K562 (cell line): ENCODE measurements around the gene APC2. TPM values are rescaled to one million over a fixed set of nuclear protein-coding genes. Genes with fewer than 3 reads are reported as not detected.
A peak's percentile ranks its signal among the peaks of the same experiment; 100 is the strongest.

Source experiments
- ARID3A ChIP-seq: IDR thresholded peaks from 2 replicates; pipeline ENCODE4 v1.6.1; 2012; ENCODE audit warnings: low read depth, low read length, improper control_type of control experiment, borderline replicate concordance
- BRD4 ChIP-seq: fragments of 200-600 bp; sonication (generic); IDR thresholded peaks from 2 replicates; pipeline ENCODE4 v1.6.1; 2017; ENCODE audit warnings: inconsistent platforms
- CEBPG ChIP-seq, 3 experiments: fragments of 200-800 bp in 1 of 3; sonication (Bioruptor generic) in 1 of 3; sonication (generic) in 1 of 3; formaldehyde crosslinking in 1 of 3; IDR thresholded peaks in 2 of 3; conservative IDR thresholded peaks in 1 of 3; 2 replicates each; pipeline versions ENCODE4 v1.6.1 to v1.8.0; 2016 to 2022; ENCODE audit warnings: missing compliant biosample characterization in 2 of 3, missing genetic modification characterization in 2 of 3, mild to moderate bottlenecking in 1 of 3, missing genetic modification reagents in 1 of 3
- CEBPZ ChIP-seq: fragments of 150-350 bp; IDR thresholded peaks from 2 replicates; pipeline ENCODE4 v1.6.1; 2014; ENCODE audit warnings: low read depth, mild to moderate bottlenecking, low read length, borderline replicate concordance
- COPS2 ChIP-seq: fragments of 450-650 bp; conservative IDR thresholded peaks from 2 replicates; pipeline ENCODE4 v1.6.1; 2016; ENCODE audit warnings: mild to moderate bottlenecking, moderate library complexity
- DEAF1 ChIP-seq: fragments of 450-650 bp; formaldehyde crosslinking; IDR thresholded peaks from 2 replicates; pipeline ENCODE4 v1.4.0; 2020; ENCODE audit warnings: mild to moderate bottlenecking, moderate library complexity
- ELF1 ChIP-seq: fragments of 200-800 bp; sonication (Bioruptor generic); IDR thresholded peaks from 2 replicates; pipeline ENCODE4 v1.6.1; 2016; ENCODE audit warnings: missing genetic modification characterization, missing compliant biosample characterization
- MXD1 ChIP-seq: fragments of 250-450 bp; sonication (Bioruptor Pico); IDR thresholded peaks from 2 replicates; pipeline ENCODE4 v1.8.0; 2021; ENCODE audit warnings: borderline replicate concordance, mild to moderate bottlenecking, moderate library complexity; ENCODE audit not compliant: poor library complexity, severe bottlenecking
- NEUROD1 ChIP-seq: fragments of 150-350 bp; IDR thresholded peaks from 2 replicates; pipeline ENCODE4 v1.6.1; 2014; ENCODE audit warnings: borderline replicate concordance, low read length, low read depth; ENCODE audit not compliant: partially characterized antibody
- POLR2A ChIP-seq: fragments of 450-650 bp; conservative IDR thresholded peaks from 2 replicates; pipeline ENCODE4 v1.6.1; 2016
- RBM25 ChIP-seq: fragments of 200-400 bp; formaldehyde crosslinking; IDR thresholded peaks from 2 replicates; pipeline ENCODE4 v1.6.1; 2018; ENCODE audit warnings: low read length, low read depth, moderate library complexity; ENCODE audit not compliant: severe bottlenecking
- RFX1 ChIP-seq: fragments of 450-650 bp; IDR thresholded peaks from 2 replicates; pipeline ENCODE4 v1.6.1; 2016; ENCODE audit warnings: mild to moderate bottlenecking, moderate library complexity
- SRSF3 ChIP-seq: fragments of 200-400 bp; formaldehyde crosslinking; IDR thresholded peaks from 2 replicates; pipeline ENCODE4 v1.6.1; 2016; ENCODE audit warnings: mild to moderate bottlenecking, low read length, moderate library complexity; ENCODE audit not compliant: insufficient read depth
- STAT5B ChIP-seq: fragments of 250-450 bp; sonication (Bioruptor Pico); IDR thresholded peaks from 2 replicates; pipeline ENCODE4 v1.8.0; 2021; ENCODE audit warnings: mild to moderate bottlenecking, inconsistent platforms
- XRCC4 ChIP-seq: IDR thresholded peaks from one replicate; pipeline ENCODE4 v1.6.1; 2011; ENCODE audit not compliant: insufficient read depth, insufficient read length; ENCODE audit errors: extremely low read depth
- ZNF12 ChIP-seq: sonication (generic); formaldehyde crosslinking; IDR thresholded peaks from 2 replicates; pipeline ENCODE4 v1.4.0; 2020; ENCODE audit warnings: mild to moderate bottlenecking, missing genetic modification reagents
- polyA plus RNA-seq, 8 experiments: library from polyadenylated mRNA; depleted of rRNA in 4 of 8; stranded (reverse) in 5 of 8; unstranded in 3 of 8; fragments of >200 nt; fragmentation: Nextera tagmentation in 2 of 8; fragmentation: Illumina TruSeq in 1 of 8; extraction: Ambion mirVana in 2 of 8; extraction: Trizol in 1 of 8; gene quantifications; 2 replicates each; pipeline versions ENCODE4 v1.2.1 to v1.2.3, GENCODE V29; 2011 to 2014; ENCODE audit warnings: inconsistent platforms in 1 of 8, missing spikeins in 1 of 8
- total RNA-seq, 7 experiments: library from RNA; depleted of rRNA in 6 of 7; stranded (reverse); fragments of >200 nt in 6 of 7; fragmentation: Illumina TruSeq in 2 of 7; extraction: Trizol in 2 of 7; gene quantifications; 2 replicates each; pipeline versions ENCODE4 v1.2.1 to v1.2.3, GENCODE V29; 2011 to 2021; ENCODE audit warnings: low replicate concordance in 1 of 7

APC2 gene
- total and polyA plus RNA-seq, 9 of the 15 experiments (the other 6 are each of a cell fraction or from before 2014, with no cell fraction given) = 0.01 to 0.40 (median 0.05) TPM; not detected in 3

GRCh38 chr19:1492474-1493006 lies 42.6 kb downstream of the APC2 start (continued):
- TF ChIP-seq STAT5B (CRISPR knock-in tag) = no peak
- peak; percentile 26 for TF ChIP-seq NEUROD1
- TF ChIP-seq ARID3A = no peak
- TF ChIP-seq XRCC4 = no peak
- no peak for TF ChIP-seq SRSF3
- TF ChIP-seq POLR2A = peak; percentile 60
- TF ChIP-seq CEBPG (CRISPR knock-in tag; IDR thresholded peaks at IDR 0.05) = no peak
- TF ChIP-seq CEBPG (tag; conservative IDR thresholded peaks at IDR 0.05 in 1 of 2, IDR thresholded peaks at IDR 0.05 in 1 of 2) = no peak
- no peak for TF ChIP-seq CEBPZ
- no peak for TF ChIP-seq ZNF12
- no peak for TF ChIP-seq RBM25
- TF ChIP-seq MXD1 = no peak
- TF ChIP-seq COPS2 = no peak
- TF ChIP-seq DEAF1 = no peak
- no peak for TF ChIP-seq BRD4
- no peak for TF ChIP-seq RFX1
- TF ChIP-seq ELF1 = no peak
